Astrocyte (in vitro differentiated cells and primary cell): ENCODE measurements around the gene ACKR2.

Experiments used
- CTCF ChIP-seq: IDR thresholded peaks from 2 replicates; pipeline ENCODE4 v1.5.1; 2011; ENCODE audit warnings: low read depth, mild to moderate bottlenecking, inconsistent platforms, low read length, moderate library complexity; ENCODE audit not compliant: insufficient read depth
- EZH2 ChIP-seq: IDR thresholded peaks from 2 replicates; pipeline ENCODE4 v1.6.1; 2012; ENCODE audit warnings: mild to moderate bottlenecking, low read length, inconsistent platforms; ENCODE audit not compliant: insufficient read depth

- TF ChIP-seq CTCF (no peak), EZH2 (no peak)
Measured at GRCh38 chr3:42911551-42911950, 102.3 kb downstream of the ACKR2 start.
